Endothelial cell of umbilical vein (primary cell): Measurements from ENCODE around the gene BCL11A. TPM values are rescaled to one million over a fixed set of nuclear protein-coding genes. Genes with fewer than 3 reads are reported as not detected.

ENCODE experiments used
- BruUV-seq: library from RNA; stranded (reverse); fragments of 400-500 nt; replicated peaks from 2 replicates; lab custom pipeline; 2021; lab: Mats Ljungman, UMichigan
- CTCF ChIA-PET: fragments of 300-600, 350-600 bp; sonication (Branson Sonifier 250); formaldehyde crosslinking; loops from one replicate; lab custom pipeline; 2021; ENCODE audit warnings: antibody characterized with exemption, inconsistent platforms; lab: Charles Lee
- POLR2A ChIA-PET: fragments of 300-600, 350-600 bp; sonication (Branson Sonifier 250); formaldehyde crosslinking; loops from one replicate; lab custom pipeline; 2021; ENCODE audit warnings: antibody characterized with exemption, inconsistent platforms; lab: Charles Lee
- DNase-seq: peaks from one replicate; pipeline ENCODE4 v3.0.0-alpha.2; 2011; ENCODE audit warnings: low read depth, low spot score
- FAIRE-seq: peaks from 2 replicates; lab custom pipeline; 2011; peaks lifted over from hg19 to GRCh38; lab: Jason Lieb, UNC
- H2AFZ ChIP-seq: 2 replicates; pipeline ENCODE4 v1.6.0; 2012; ENCODE audit warnings: low read depth, low read length, control low read depth, inconsistent platforms
- H3K27ac ChIP-seq: 2 replicates; pipeline ENCODE4 v1.5.1; 2011; ENCODE audit warnings: low read depth, mild to moderate bottlenecking, control low read depth, low read length, moderate library complexity; ENCODE audit not compliant: insufficient read depth
- H3K27me3 ChIP-seq, 2 experiments: 2 replicates each; pipeline versions ENCODE4 v1.6.0 to v1.6.1; 2011; ENCODE audit warnings: low read length in 2 of 2, mixed read lengths in 1 of 2; ENCODE audit not compliant: control insufficient read depth in 2 of 2, insufficient read depth in 2 of 2
- H3K36me3 ChIP-seq, 2 experiments: 2 replicates in 1 of 2; 3 replicates in 1 of 2; pipeline ENCODE4 v1.5.1; 2011; ENCODE audit warnings: low read length in 2 of 2, mild to moderate bottlenecking in 1 of 2, moderate library complexity in 1 of 2; ENCODE audit not compliant: control insufficient read depth in 2 of 2, insufficient read depth in 2 of 2; ENCODE audit errors: extremely low read depth in 1 of 2
- H3K4me1 ChIP-seq: 3 replicates; pipeline ENCODE4 v1.5.1; 2011; ENCODE audit warnings: mild to moderate bottlenecking, low read length; ENCODE audit not compliant: control insufficient read depth, insufficient read depth; ENCODE audit errors: extremely low read depth
- H3K4me2 ChIP-seq: 2 replicates; pipeline ENCODE4 v1.6.1; 2011; ENCODE audit warnings: low read length, control low read depth, mixed read lengths; ENCODE audit not compliant: insufficient read depth
- H3K4me3 ChIP-seq, 3 experiments: fragments of 200-600 bp in 1 of 3; sonication (generic), shearing (Covaris generic) in 1 of 3; replicated peaks in 1 of 3; 2 replicates each; pipeline ENCODE4 v1.5.1; 2011 to 2016; ENCODE audit warnings: control low read depth in 3 of 3, low read length in 3 of 3, mild to moderate bottlenecking in 2 of 3, inconsistent platforms in 1 of 3, low read depth in 1 of 3, moderate library complexity in 1 of 3; ENCODE audit not compliant: insufficient read depth in 1 of 3
- H3K79me2 ChIP-seq: 2 replicates; pipeline ENCODE4 v1.6.0; 2012; ENCODE audit warnings: low read length, inconsistent platforms; ENCODE audit not compliant: control insufficient read depth, insufficient read depth
- H3K9ac ChIP-seq: replicated peaks from 2 replicates; pipeline ENCODE3; 2011; ENCODE audit warnings: low read length, control low read depth; ENCODE audit not compliant: insufficient read depth; ENCODE audit errors: extremely low read depth
- H3K9me1 ChIP-seq: replicated peaks from 3 replicates; pipeline ENCODE4 v1.6.0; 2011; ENCODE audit warnings: mild to moderate bottlenecking, low read length; ENCODE audit not compliant: control insufficient read depth, insufficient read depth; ENCODE audit errors: extremely low read depth
- H3K9me3 ChIP-seq: replicated peaks from 2 replicates; pipeline ENCODE4 v1.5.1; 2012; ENCODE audit warnings: low read length, inconsistent platforms; ENCODE audit not compliant: control insufficient read depth, insufficient read depth
- H4K20me1 ChIP-seq: replicated peaks from 2 replicates; pipeline ENCODE3; 2011; ENCODE audit warnings: mild to moderate bottlenecking, low read length; ENCODE audit not compliant: control insufficient read depth, insufficient read depth; ENCODE audit errors: extremely low read depth
- EZH2 ChIP-seq: IDR thresholded peaks from 2 replicates; pipeline ENCODE4 v1.6.1; 2012; ENCODE audit warnings: borderline replicate concordance, low read depth, mild to moderate bottlenecking, moderate library complexity, low read length, inconsistent platforms; ENCODE audit not compliant: severe bottlenecking
- FOS ChIP-seq: IDR thresholded peaks from 2 replicates; pipeline ENCODE4 v1.6.1; 2011; ENCODE audit warnings: mild to moderate bottlenecking, low read length, moderate library complexity, borderline replicate concordance; ENCODE audit not compliant: insufficient read depth
- GATA2 ChIP-seq: IDR thresholded peaks from 2 replicates; pipeline ENCODE4 v1.7.0; 2011; ENCODE audit warnings: low read depth, mild to moderate bottlenecking, moderate library complexity, mixed read lengths, low read length; ENCODE audit not compliant: insufficient read length, insufficient read depth
- JUN ChIP-seq: IDR thresholded peaks from 2 replicates; pipeline ENCODE4 v1.6.1; 2011; ENCODE audit warnings: borderline replicate concordance, low read depth; ENCODE audit not compliant: insufficient read length, insufficient read depth
- MYC ChIP-seq: IDR thresholded peaks from one replicate; pipeline ENCODE4 v1.6.1; 2011; ENCODE audit warnings: mild to moderate bottlenecking, low read depth, low read length
- POLR2A ChIP-seq: IDR thresholded peaks from 2 replicates; pipeline ENCODE4 v1.6.1; 2012; ENCODE audit warnings: low read depth, mild to moderate bottlenecking, control low read depth, low read length
- POLR2AphosphoS5 ChIP-seq: IDR thresholded peaks from 2 replicates; pipeline ENCODE4 v1.6.1; 2012; ENCODE audit warnings: low read depth, mild to moderate bottlenecking, control low read depth, low read length, moderate library complexity; ENCODE audit not compliant: insufficient read depth
- dilution Hi-C: fragments of 300-500 bp; cut with MboI; formaldehyde crosslinking; loops from one replicate; pipeline ENCODE4 v1.15.0; 2019; ENCODE audit warnings: low sequenced_read_pairs; ENCODE audit not compliant: extremely low pct_ligation_motif_present
- intact Hi-C: fragments of 100-400 bp; cut with micrococcal nuclease; formaldehyde crosslinking; loops from one replicate; pipeline ENCODE4 v1.10.0; 2022
- polyA plus RNA-seq, 4 experiments: library from polyadenylated mRNA; depleted of rRNA in 3 of 4; stranded (reverse) in 3 of 4; unstranded in 1 of 4; fragments of >200 nt; gene quantifications; 2 replicates each; pipeline versions ENCODE4 v1.2.1 to v1.2.3, GENCODE V29; 2011 to 2012; ENCODE audit warnings: missing spikeins in 1 of 4
- total RNA-seq: library from RNA; stranded (reverse); gene quantifications from 2 replicates; pipeline ENCODE4 v1.2.3, GENCODE V29; 2021
- TF ChIP-seq, protein P1 (sequence below), 2 donors: IDR thresholded peaks; 1 replicate in 1 of 2; 2 replicates in 1 of 2; pipeline ENCODE4 v1.5.1; 2011; ENCODE audit warnings: low read length in 2 of 2, mild to moderate bottlenecking in 2 of 2, moderate library complexity in 2 of 2, control low read depth in 1 of 2, inconsistent platforms in 1 of 2, low read depth in 1 of 2; ENCODE audit not compliant: insufficient read depth in 1 of 2; ENCODE audit errors: extremely low read depth in 1 of 2
- TF ChIP-seq, protein P2 (sequence below): IDR thresholded peaks from 2 replicates; pipeline ENCODE4 v1.6.1; 2011; ENCODE audit not compliant: insufficient read depth, insufficient read length

The BCL11A gene
- total and polyA plus RNA-seq, 2 donors (not counting 3 experiments of a cell fraction or from before 2014, with no cell fraction given) = 0.12 to 0.88 TPM

DNA sequence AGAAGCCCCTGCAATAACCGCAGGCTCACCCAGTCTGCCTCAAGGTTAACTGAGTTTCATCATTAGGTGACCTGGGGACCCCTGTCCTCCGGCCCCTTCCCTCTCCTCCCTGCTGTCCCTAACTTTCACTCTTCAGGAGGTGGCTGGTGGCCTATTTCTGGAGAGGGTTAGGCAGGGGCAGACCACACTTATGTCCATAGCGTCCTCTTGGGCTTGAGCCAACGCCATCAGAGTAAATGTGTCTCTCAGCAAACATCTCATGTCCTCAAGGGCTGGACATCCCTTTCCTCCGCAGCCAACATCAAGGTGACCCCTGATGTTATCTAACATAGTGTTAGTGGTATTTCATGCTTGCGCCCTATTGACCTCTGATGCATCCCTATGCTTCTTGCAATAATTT lies 114.8 kb downstream of the BCL11A start:
- Histone ChIP-seq H3K9me3 (no peaks in the 10 kb centered on the region), H4K20me1 (no peaks in the 10 kb centered on the region), H3K4me2 (no peak overlapping the region), H3K9ac (no peak overlapping the region), H3K36me3 (no peaks in the 10 kb centered on the region), H2AFZ (no peak overlapping the region), H3K4me1 (no peaks in the 10 kb centered on the region), H3K4me3 (no peak overlapping the region), H3K9me1 (no peaks in the 10 kb centered on the region), H3K27ac (no peak overlapping the region), H3K27me3 (no peaks in the 10 kb centered on the region), H3K79me2 (no peaks in the 10 kb centered on the region)
- FAIRE-seq (no peak), DNase-seq (no peak)
- POLR2A ChIA-PET = no interaction called here
- BruUV-seq = no TSS peak
- CTCF ChIA-PET = no interaction called here
- TF ChIP-seq JUN (no peak), POLR2AphosphoS5 (no peak), FOS (no peak), EZH2 (no peak), MYC (no peak), GATA2 (no peak), POLR2A (no peak)
- TF ChIP-seq, protein P1, sequence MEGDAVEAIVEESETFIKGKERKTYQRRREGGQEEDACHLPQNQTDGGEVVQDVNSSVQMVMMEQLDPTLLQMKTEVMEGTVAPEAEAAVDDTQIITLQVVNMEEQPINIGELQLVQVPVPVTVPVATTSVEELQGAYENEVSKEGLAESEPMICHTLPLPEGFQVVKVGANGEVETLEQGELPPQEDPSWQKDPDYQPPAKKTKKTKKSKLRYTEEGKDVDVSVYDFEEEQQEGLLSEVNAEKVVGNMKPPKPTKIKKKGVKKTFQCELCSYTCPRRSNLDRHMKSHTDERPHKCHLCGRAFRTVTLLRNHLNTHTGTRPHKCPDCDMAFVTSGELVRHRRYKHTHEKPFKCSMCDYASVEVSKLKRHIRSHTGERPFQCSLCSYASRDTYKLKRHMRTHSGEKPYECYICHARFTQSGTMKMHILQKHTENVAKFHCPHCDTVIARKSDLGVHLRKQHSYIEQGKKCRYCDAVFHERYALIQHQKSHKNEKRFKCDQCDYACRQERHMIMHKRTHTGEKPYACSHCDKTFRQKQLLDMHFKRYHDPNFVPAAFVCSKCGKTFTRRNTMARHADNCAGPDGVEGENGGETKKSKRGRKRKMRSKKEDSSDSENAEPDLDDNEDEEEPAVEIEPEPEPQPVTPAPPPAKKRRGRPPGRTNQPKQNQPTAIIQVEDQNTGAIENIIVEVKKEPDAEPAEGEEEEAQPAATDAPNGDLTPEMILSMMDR (IDR thresholded peaks at IDR 0.05; ENCODE audit: extremely low read depth in 1 of 2, insufficient read depth in 1 of 2, low read depth in 1 of 2, low read length in 2 of 2) = no peak
- TF ChIP-seq, protein P2, sequence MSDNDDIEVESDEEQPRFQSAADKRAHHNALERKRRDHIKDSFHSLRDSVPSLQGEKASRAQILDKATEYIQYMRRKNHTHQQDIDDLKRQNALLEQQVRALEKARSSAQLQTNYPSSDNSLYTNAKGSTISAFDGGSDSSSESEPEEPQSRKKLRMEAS = no peak
- intact Hi-C loops (no loop called here), dilution Hi-C loops (no loop called here)
